Muscle of back (tissue), 11 donors: ENCODE results near the gene OR51E2. TPM values are rescaled to one million over a fixed set of nuclear protein-coding genes. Genes with fewer than 3 reads are reported as not detected.

Source experiments
- DNase-seq, 3 donors: peaks; one replicate each; pipeline versions ENCODE4 v3.0.0 to v3.0.0-alpha.2; 2013
- polyA plus RNA-seq, 10 donors: library from polyadenylated mRNA; unstranded; fragments of 120-200 nt; gene quantifications; one replicate each; pipeline ENCODE4 v1.2.1, GENCODE V29; 2013; ENCODE audit not compliant: insufficient read length in 10 of 10

OR51E2 gene
- polyA plus RNA-seq, 10 donors: 0.50 to 1.9 (median 0.95) TPM

DNA sequence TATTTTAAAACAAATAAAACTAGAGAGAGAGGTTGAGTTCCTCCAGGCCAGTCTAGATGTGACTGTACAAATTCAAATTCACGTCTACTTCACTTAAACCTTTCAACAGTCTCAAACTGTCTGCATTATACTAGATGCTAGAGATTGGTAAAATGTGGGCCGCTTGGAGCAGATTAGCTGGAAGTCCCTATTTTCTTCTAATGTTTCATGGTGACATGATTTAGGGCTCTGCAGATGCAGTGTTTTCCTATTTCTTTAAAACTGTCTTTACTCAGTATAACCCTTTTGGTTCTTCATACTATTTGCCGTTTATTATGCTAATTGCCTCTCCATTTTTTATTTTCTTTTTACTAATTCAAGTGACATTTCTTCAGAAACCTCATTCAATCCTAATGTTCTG is 33.5 kb downstream of the OR51E2 start:
- DNase-seq: no peak

DNA sequence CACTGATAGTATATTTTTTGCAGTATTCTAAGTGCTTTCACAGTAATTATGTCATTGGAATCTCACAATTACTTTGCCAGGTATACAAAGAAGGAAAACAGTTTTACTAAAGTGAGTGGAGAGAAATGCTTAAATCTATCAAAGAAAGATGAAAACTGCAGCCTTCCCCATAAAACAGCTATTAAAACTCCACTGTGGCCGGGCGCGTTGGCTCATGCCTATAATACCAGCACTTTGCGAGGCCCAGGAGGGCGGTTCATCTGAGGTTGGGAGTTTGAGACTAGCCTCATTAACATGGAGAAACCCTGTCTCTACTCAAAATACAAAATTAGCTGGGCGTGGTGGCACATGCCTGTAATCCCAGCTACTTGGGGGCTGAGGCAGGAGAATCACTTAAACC is 34.8 kb downstream of the OR51E2 start:
- no peak for DNase-seq

DNA sequence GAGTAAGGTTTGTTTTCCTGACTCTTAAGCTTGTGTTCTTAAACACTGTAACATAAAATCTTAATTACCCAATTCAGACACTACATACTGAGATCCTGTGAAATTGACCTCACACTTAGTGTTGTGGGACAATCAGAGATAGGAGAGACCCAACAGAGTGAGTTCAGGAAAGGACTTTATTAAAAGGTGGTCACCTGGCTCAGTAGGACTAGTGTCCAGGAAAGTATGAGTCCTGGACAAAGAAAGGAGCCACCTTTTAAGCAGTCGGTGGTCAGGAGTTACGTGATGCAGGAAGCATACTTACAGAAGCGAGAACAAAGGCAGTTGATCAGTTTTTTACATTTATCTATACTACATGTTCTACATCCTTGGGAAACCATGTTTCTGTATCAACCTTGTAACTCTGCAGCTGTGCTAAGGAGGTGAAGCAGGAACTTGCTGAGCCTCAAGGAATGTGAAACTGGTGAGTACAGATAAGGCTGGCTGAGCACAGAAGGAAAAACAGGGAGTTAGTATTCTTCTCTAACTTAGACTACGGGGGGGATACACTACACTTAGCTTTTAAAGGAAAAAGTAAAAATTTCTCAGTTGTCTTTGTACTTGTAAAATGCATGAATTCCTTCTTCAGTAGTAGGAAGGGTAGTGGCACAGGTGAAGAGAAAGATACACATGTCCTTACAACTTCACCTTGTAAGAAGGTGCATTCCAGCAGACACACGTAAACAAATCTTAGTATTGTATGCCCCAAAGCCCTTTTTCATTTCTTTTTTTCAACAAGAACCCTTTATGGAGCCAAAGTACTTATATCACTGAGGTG is 38.8 kb downstream of the OR51E2 start:
- DNase-seq: no peak

DNA sequence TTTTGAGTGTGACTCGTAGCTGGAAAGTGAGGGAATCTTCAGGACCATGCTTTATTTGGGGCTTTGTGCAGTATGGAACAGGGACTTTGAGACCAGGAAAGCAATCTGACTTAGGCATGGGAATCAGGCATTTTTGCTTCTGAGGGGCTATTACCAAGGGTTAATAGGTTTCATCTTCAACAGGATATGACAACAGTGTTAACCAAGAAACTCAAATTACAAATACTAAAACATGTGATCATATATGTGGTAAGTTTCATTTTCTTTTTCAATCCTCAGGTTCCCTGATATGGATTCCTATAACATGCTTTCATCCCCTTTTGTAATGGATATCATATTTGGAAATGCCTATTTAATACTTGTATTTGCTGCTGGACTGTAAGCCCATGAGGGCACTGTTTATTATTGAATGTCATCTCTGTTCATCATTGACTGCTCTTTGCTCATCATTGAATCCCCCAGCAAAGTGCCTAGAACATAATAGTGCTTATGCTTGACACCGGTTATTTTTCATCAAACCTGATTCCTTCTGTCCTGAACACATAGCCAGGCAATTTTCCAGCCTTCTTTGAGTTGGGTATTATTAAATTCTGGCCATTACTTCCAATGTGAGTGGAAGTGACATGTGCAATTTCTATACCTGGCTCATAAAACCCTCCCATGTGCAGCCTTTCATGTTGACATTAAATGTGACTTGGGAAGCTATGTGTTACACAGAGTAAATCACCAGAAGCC is 42.9 kb downstream of the OR51E2 start:
- DNase-seq: no peak

DNA sequence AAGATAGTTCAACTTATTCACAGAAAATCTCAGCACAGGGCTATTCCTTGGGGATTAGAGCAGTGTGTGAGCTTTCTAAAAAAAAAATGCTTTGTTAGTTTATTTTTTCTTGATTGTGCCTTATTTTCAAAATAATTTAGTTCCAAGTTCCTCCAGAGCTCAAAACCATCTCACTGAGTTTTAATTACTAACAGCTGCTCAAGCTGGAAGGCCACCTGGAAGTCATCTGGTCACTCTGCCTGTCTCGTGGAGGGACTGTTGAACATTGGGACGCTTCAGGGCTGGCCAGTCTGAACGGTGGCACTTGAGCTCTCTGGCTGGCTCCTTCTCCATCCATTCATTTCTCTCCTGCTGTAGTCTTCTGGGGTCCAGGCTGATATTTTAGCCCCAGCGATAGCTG is 49.9 kb downstream of the OR51E2 start:
- peak in 2 of 3 donors; percentile 8 to 28 for DNase-seq

DNA sequence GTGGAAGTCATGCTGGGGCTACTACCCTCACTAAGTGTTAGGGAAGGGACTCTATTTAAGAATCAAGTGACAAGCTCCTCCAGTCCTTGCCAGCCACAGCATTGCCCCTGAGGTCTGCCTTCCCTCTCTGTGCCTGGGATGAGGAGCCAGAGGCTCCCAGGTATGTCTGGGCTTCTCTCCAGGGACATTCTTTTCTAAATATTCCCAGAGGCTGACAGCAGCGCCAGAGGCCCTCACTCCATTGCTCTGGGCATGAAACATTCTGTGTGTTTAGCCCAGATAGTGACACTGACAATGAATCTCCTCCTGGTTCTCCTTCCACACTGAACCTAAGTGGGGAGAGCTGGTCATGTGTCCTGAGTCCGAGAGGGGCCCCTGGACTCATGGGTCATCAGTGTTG is 51.7 kb downstream of the OR51E2 start:
- no peak for DNase-seq

DNA sequence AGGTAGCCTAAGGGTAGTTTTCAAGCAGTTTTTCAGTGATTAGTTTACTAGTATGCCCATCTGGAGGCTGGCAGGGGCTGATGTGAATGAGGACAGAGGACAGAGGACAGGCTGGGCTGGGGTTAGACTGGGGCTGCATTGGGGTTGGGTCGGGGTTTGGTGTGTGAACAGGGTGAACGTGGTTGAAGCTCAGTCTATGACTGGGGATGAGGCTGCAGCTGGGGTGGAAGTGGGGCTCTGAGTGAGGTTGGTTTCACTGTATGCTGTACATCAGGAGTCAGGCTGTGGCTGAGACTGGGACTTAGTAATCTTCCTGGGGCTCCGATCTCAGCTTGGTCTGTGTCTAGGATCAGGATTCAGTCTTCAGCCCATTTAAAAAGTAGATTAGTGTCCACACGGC is 53.4 kb downstream of the OR51E2 start:
- DNase-seq: no peak

DNA sequence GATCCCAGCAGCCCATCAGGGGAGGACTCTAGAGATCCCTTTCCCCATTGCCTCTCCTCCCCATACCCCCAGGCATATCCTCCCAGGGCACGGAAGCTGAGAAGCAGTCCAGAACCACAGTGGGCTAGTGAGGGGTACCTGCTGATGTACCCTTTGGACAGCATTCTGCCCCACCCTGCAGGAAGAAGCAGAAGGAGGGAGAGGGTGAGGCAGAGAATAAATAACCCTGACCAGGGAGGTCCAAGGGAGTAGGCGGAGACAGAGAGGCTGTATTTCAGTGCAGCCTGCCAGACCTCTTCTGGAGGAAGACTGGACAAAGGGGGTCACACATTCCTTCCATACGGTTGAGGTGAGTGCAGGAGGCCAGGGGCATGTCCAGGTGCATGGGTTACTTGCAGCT is 54.0 kb downstream of the OR51E2 start, which contains the start of gene OR51E1:
Gene OR51E1, plus strand, starts transcription at position 301 of the 400 bp plus-strand sequence. CDS start 8,545 bp downstream, outside the sequence.
- no peak for DNase-seq

DNA sequence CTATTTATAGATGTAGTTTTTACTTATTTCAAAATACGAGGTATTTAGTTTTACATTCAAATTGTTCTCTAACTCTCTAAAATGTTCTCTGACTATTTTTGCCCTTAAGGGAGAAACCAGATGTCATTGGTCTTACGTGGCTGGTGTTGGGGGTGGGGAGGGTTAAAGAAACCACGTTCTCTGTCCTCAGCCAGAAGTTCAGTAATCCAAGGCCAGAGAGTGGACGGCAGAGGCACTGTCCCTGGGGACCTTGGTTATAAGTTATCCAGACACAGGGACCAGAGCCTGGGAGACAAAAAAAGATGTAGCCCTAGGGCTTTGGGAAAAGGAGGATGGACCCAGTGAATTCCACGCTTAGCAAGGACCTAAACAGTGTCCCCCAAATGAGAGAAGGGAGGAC is 54.6 kb downstream of the OR51E2 start:
- DNase-seq: peak in 1 of 3 donors; percentile 29

DNA sequence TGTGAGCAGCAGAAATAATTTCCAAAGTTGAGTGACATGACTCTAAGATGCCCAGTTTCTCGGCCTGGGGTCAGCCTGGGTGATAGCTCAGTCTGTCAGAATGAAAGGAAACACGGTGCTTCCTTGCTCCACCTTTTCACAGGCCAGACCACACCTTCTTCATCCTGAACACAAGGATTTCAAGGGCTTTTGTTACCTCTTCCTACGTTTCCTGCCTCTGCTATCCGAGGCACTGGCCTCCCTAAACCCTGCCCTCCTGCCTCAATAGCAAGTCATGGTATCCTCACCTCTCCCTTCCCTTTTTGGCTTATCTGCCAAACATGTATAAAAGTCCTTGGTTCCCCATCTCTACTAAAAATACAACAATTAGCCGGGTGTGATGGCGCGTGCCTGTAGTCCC is 55.6 kb downstream of the OR51E2 start:
- no peak for DNase-seq

DNA sequence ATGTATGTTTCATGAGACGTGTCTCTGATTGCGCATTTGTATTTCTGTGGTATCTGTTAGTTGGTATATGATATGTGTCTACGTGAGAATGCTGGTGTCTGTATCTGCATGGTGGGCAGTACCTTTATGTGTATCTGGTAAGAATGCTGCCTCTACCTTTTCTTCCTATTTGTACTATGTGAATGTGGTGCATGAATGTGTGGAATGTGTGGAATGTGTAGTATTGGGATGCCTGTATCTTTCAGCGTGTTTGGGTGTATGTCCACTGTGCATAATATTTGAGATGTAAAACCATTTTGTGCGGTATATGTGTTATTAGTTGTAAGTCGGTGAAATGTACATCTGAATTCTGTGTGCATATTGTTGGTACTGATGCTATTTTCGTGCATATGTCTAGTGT is 56.2 kb downstream of the OR51E2 start:
- DNase-seq: no peak

DNA sequence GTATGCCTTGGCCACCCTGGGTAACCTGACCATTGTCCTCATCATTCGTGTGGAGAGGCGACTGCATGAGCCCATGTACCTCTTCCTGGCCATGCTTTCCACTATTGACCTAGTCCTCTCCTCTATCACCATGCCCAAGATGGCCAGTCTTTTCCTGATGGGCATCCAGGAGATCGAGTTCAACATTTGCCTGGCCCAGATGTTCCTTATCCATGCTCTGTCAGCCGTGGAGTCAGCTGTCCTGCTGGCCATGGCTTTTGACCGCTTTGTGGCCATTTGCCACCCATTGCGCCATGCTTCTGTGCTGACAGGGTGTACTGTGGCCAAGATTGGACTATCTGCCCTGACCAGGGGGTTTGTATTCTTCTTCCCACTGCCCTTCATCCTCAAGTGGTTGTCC is 57.7 kb downstream of the OR51E2 start:
- no peak for DNase-seq

DNA sequence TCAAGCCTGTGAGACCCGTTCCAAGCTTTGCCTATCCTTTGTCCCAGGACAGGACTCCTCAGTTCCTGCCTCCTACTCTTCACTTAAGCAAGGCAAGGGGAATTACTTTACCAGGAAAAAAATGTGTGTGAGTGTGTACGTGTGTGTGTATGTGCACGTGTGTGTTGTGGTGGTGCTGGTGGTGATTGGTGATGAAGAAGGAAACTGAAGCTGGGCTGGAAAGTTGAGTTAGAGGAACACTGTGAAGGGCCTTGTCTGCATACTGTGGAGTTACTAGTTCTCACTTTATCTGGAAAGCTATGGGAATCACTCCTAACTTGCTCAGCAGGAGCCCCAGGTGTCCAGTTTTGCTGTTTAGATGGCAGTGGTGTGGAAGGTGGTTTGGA is 60.0 kb downstream of the OR51E2 start:
- DNase-seq: no peak

DNA sequence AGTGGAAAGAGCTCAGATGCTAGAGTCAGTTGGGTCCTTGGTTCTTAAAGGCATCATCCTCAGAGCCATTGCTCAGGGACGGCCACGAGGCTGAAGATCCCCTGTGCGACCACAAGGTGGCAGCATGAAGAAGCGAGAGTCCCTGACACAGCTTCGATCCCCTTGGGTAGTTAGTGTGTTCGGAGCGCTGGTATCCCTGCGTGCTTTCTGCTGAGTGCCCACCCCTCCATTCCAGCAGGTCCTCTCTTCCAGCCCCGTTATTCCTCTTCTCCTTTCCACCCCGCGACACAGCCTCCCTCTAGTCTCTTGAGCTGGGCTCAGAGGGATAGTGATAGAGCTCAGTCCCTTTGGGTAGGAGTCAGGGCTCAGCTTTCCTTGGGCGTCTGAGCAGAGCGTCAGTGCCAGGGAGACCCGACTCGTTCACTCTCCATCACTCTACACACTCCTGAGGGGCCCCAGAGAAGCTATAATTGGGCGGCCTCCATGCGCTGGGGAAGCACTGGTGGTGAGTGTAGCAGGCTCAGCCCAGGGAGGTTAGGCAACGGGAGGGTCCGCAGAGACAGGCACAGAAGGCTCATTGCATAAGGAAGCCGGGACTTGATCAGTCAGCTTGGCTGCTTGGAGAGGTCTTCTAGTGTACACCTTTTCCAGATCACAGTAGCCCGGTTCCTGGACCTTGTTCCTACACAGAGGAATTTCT is 60.5 kb downstream of the OR51E2 start, which contains the start of gene OR51D1:
Gene OR51D1, plus strand, starts transcription at position 516 of the 700 bp plus-strand sequence. CDS start 2,314 bp downstream, outside the sequence.
- DNase-seq: peak; percentile 58 to 78 (median 71)

DNA sequence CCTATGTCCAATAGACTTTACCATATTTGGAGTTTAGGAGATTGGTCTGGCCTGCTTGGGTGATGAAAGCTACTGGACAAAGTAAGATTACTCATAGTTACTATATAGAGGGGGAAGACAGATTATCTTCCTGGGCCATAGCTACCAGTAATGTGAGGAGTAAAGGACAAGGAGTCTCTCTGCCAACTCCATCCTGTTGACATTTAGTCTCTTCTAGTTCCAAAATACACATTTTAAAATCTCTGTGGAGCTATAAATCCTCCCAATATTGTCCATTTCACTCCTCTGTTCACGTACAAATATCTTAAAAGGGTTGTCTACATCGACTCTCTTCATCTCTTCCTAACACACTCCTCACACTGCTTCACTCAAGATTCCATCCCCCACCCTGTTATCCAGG is 61.5 kb downstream of the OR51E2 start:
- DNase-seq: no peak

Other genes with a start within 250 kb of the OR51E2 start
- gene OR52K2, start 248.6 kb downstream of the OR51E2 start, polyA plus RNA-seq: not detected
- under 1 TPM; 0.07 to 0.65 (median 0.12) TPM for gene OR52K1, start 215.2 kb downstream of the OR51E2 start, polyA plus RNA-seq
- not detected for gene OR52M1, start 152.7 kb downstream of the OR51E2 start, polyA plus RNA-seq
- gene OR52I2, start 116.1 kb downstream of the OR51E2 start, polyA plus RNA-seq: not detected
- under 1 TPM in 2 of 10 donors, not detected in 8; 0.04 to 0.08 TPM for gene OR52I1, start 103.8 kb downstream of the OR51E2 start, polyA plus RNA-seq
- gene TRIM68, start 89.6 kb downstream of the OR51E2 start, polyA plus RNA-seq: 10 to 100 TPM in 1 of 10 donors, 1 to 10 TPM in 9; 5.7 to 10.1 (median 8.3) TPM
- not detected for gene OR51D1, start 60.4 kb downstream of the OR51E2 start, polyA plus RNA-seq
- gene OR51E1, start 53.9 kb downstream of the OR51E2 start, polyA plus RNA-seq: 1 to 10 TPM; 1.8 to 3.8 (median 2.4) TPM
- not detected for gene MMP26, start 6.9 kb upstream of the OR51E2 start, polyA plus RNA-seq
- not detected for gene OR51F1, start 72.1 kb upstream of the OR51E2 start, polyA plus RNA-seq
- gene OR52R1, start 106.5 kb upstream of the OR51E2 start, polyA plus RNA-seq: not detected
- gene OR51F2, start 123.5 kb upstream of the OR51E2 start, polyA plus RNA-seq: not detected
- not detected for gene OR51S1, start 151.4 kb upstream of the OR51E2 start, polyA plus RNA-seq
- gene OR51T1, start 184.0 kb upstream of the OR51E2 start, polyA plus RNA-seq: not detected
- not detected for gene OR51A7, start 205.9 kb upstream of the OR51E2 start, polyA plus RNA-seq
- gene OR51G2, start 221.5 kb upstream of the OR51E2 start, polyA plus RNA-seq: not detected
- not detected for gene OR51G1, start 226.5 kb upstream of the OR51E2 start, polyA plus RNA-seq
- not detected for gene OR51A4, start 249.8 kb upstream of the OR51E2 start, polyA plus RNA-seq